HepG2 (cell line): ENCODE data around the gene NOX3. TPM values are rescaled to one million over a fixed set of nuclear protein-coding genes. Genes with fewer than 3 reads are reported as not detected.

Experiments used
- FOXM1 ChIP-seq: sonication (generic); formaldehyde crosslinking; IDR thresholded peaks from 2 replicates; pipeline ENCODE4 v1.5.0; 2020; ENCODE audit warnings: missing genetic modification reagents
- MAX ChIP-seq: IDR thresholded peaks from 2 replicates; pipeline ENCODE4 v1.6.1; 2012; ENCODE audit warnings: inconsistent platforms
- SIN3B ChIP-seq: fragments of 150-350 bp; IDR thresholded peaks from 2 replicates; pipeline ENCODE4 v1.6.1; 2014; ENCODE audit warnings: low read length
- SIX1 ChIP-seq: sonication (generic); formaldehyde crosslinking; IDR thresholded peaks from 2 replicates; pipeline ENCODE4 v1.4.0; 2020; ENCODE audit warnings: missing genetic modification reagents, borderline replicate concordance
- SP2 ChIP-seq: sonication (generic); formaldehyde crosslinking; IDR thresholded peaks from 2 replicates; pipeline ENCODE4 v1.5.1; 2020; ENCODE audit warnings: mild to moderate bottlenecking, missing genetic modification reagents
- XBP1 ChIP-seq: sonication (generic); formaldehyde crosslinking; IDR thresholded peaks from 2 replicates; pipeline ENCODE4 v1.5.0; 2020; ENCODE audit warnings: missing genetic modification reagents
- ZMAT3 ChIP-seq: sonication (generic); formaldehyde crosslinking; conservative IDR thresholded peaks from 2 replicates; pipeline ENCODE4 v1.7.0; 2021; ENCODE audit warnings: missing genetic modification reagents
- ZNF124 ChIP-seq: sonication (generic); formaldehyde crosslinking; IDR thresholded peaks from 2 replicates; pipeline ENCODE4 v1.4.0; 2020; ENCODE audit warnings: missing genetic modification reagents
- ZNF232 ChIP-seq: sonication (generic); formaldehyde crosslinking; IDR thresholded peaks from 2 replicates; pipeline ENCODE4 v1.4.0; 2020; ENCODE audit warnings: missing genetic modification reagents, borderline replicate concordance
- ZNF256 ChIP-seq: sonication (generic); formaldehyde crosslinking; conservative IDR thresholded peaks from 2 replicates; pipeline ENCODE4 v1.4.0; 2020; ENCODE audit warnings: missing genetic modification reagents
- ZNF260 ChIP-seq: sonication (generic); formaldehyde crosslinking; IDR thresholded peaks from 2 replicates; pipeline ENCODE4 v1.4.0; 2020; ENCODE audit warnings: missing genetic modification reagents, low read depth, mild to moderate bottlenecking, borderline replicate concordance
- ZNF432 ChIP-seq: sonication (generic); formaldehyde crosslinking; IDR thresholded peaks from 2 replicates; pipeline ENCODE4 v1.5.0; 2020; ENCODE audit warnings: missing genetic modification reagents, mild to moderate bottlenecking, borderline replicate concordance
- ZNF558 ChIP-seq: sonication (generic); formaldehyde crosslinking; IDR thresholded peaks from 2 replicates; pipeline ENCODE4 v1.9.0; 2022; ENCODE audit warnings: mild to moderate bottlenecking, missing genetic modification reagents, borderline replicate concordance
- polyA plus RNA-seq, 8 experiments: library from polyadenylated mRNA; depleted of rRNA in 3 of 8; stranded (reverse) in 7 of 8; unstranded in 1 of 8; fragments of >200 nt; fragmentation: Illumina TruSeq in 4 of 8; extraction: Trizol in 4 of 8; gene quantifications; 2 replicates each; pipeline versions ENCODE4 v1.2.1 to v1.2.3, GENCODE V29; 2011 to 2016; ENCODE audit warnings: low read depth in 4 of 8, missing spikeins in 1 of 8, mixed read lengths in 1 of 8; ENCODE audit not compliant: insufficient read depth in 1 of 8
- total RNA-seq, 5 experiments: library from RNA; depleted of rRNA; stranded (reverse); fragments of >200 nt; fragmentation: Illumina TruSeq; extraction: Trizol; gene quantifications; 2 replicates each; pipeline ENCODE4 v1.2.3, GENCODE V29; 2016; ENCODE audit warnings: low read depth in 1 of 5
- TF ChIP-seq, protein P1 (sequence below): sonication (generic); formaldehyde crosslinking; IDR thresholded peaks from 2 replicates; pipeline ENCODE4 v1.4.0; 2020; ENCODE audit warnings: missing genetic modification reagents
- TF ChIP-seq, protein P2 (sequence below): sonication (generic); formaldehyde crosslinking; IDR thresholded peaks from 2 replicates; pipeline ENCODE4 v1.5.0; 2020; ENCODE audit warnings: mild to moderate bottlenecking, missing genetic modification reagents
- TF ChIP-seq, protein P3 (sequence below): sonication (generic); formaldehyde crosslinking; IDR thresholded peaks from 2 replicates; pipeline ENCODE4 v1.8.0; 2022; ENCODE audit warnings: mild to moderate bottlenecking, missing genetic modification reagents, moderate library complexity
- TF ChIP-seq, protein P4 (sequence below): sonication (generic); formaldehyde crosslinking; IDR thresholded peaks from 2 replicates; pipeline ENCODE4 v1.4.0; 2020; ENCODE audit warnings: mild to moderate bottlenecking, missing genetic modification reagents

NOX3 gene
- total and polyA plus RNA-seq, 2 of the 13 experiments (the other 11 are each of a cell fraction or from before 2014, with no cell fraction given), result 0.09 to 0.18 TPM

DNA sequence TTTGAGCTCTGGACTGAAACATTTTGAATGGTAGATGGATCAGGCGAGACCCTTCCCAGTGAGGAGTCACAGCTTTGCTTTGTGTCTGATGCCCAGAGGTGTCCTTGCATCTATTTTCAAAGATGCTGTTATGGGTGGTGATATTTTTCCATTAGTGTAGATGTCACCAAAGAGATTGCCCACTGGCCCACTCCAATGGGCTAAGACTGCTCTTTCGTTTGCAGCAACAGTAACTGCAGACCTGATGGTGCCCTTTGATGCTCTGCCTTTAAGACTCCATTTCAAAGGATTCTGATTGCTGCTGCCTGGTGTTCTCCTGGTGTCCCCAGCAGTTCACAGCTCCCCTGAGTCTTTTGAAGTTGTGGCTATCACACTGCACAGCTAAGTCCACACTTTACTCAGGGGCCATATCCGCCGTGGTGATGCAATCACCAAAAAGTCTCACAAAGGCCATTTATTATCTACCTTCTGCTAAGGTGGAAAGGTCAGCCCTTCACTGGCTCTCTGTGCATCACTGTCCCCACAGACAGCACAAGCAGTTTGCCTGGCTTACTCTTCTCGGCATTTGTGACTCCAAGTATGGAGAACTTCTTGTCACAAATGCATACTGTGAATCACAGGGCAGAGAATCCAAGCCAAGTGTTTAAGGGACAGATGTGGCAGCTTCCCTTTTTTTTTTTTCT, 56.4 kb downstream of the NOX3 start (continued):
- TF ChIP-seq, protein P1, sequence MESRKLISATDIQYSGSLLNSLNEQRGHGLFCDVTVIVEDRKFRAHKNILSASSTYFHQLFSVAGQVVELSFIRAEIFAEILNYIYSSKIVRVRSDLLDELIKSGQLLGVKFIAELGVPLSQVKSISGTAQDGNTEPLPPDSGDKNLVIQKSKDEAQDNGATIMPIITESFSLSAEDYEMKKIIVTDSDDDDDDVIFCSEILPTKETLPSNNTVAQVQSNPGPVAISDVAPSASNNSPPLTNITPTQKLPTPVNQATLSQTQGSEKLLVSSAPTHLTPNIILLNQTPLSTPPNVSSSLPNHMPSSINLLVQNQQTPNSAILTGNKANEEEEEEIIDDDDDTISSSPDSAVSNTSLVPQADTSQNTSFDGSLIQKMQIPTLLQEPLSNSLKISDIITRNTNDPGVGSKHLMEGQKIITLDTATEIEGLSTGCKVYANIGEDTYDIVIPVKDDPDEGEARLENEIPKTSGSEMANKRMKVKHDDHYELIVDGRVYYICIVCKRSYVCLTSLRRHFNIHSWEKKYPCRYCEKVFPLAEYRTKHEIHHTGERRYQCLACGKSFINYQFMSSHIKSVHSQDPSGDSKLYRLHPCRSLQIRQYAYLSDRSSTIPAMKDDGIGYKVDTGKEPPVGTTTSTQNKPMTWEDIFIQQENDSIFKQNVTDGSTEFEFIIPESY (CRISPR knock-in tag), result peak; percentile 89
- TF ChIP-seq XBP1 (CRISPR knock-in tag), result peak; percentile 62; the same call in 1 of the 2 replicates
- TF ChIP-seq, protein P2, sequence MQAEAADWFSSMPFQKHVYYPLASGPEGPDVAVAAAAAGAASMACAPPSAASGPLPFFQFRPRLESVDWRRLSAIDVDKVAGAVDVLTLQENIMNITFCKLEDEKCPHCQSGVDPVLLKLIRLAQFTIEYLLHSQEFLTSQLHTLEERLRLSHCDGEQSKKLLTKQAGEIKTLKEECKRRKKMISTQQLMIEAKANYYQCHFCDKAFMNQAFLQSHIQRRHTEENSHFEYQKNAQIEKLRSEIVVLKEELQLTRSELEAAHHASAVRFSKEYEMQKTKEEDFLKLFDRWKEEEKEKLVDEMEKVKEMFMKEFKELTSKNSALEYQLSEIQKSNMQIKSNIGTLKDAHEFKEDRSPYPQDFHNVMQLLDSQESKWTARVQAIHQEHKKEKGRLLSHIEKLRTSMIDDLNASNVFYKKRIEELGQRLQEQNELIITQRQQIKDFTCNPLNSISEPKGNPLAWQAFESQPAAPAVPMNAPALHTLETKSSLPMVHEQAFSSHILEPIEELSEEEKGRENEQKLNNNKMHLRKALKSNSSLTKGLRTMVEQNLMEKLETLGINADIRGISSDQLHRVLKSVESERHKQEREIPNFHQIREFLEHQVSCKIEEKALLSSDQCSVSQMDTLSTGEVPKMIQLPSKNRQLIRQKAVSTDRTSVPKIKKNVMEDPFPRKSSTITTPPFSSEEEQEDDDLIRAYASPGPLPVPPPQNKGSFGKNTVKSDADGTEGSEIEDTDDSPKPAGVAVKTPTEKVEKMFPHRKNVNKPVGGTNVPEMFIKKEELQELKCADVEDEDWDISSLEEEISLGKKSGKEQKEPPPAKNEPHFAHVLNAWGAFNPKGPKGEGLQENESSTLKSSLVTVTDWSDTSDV (CRISPR knock-in tag), result no peak
- TF ChIP-seq FOXM1 (CRISPR knock-in tag), result no peak
- peak; percentile 95 for TF ChIP-seq SIX1 (CRISPR knock-in tag)
- TF ChIP-seq, protein P3, sequence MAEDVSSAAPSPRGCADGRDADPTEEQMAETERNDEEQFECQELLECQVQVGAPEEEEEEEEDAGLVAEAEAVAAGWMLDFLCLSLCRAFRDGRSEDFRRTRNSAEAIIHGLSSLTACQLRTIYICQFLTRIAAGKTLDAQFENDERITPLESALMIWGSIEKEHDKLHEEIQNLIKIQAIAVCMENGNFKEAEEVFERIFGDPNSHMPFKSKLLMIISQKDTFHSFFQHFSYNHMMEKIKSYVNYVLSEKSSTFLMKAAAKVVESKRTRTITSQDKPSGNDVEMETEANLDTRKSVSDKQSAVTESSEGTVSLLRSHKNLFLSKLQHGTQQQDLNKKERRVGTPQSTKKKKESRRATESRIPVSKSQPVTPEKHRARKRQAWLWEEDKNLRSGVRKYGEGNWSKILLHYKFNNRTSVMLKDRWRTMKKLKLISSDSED (CRISPR knock-in tag), result no peak
- TF ChIP-seq MAX, result peak; percentile 78
- TF ChIP-seq, protein P4, sequence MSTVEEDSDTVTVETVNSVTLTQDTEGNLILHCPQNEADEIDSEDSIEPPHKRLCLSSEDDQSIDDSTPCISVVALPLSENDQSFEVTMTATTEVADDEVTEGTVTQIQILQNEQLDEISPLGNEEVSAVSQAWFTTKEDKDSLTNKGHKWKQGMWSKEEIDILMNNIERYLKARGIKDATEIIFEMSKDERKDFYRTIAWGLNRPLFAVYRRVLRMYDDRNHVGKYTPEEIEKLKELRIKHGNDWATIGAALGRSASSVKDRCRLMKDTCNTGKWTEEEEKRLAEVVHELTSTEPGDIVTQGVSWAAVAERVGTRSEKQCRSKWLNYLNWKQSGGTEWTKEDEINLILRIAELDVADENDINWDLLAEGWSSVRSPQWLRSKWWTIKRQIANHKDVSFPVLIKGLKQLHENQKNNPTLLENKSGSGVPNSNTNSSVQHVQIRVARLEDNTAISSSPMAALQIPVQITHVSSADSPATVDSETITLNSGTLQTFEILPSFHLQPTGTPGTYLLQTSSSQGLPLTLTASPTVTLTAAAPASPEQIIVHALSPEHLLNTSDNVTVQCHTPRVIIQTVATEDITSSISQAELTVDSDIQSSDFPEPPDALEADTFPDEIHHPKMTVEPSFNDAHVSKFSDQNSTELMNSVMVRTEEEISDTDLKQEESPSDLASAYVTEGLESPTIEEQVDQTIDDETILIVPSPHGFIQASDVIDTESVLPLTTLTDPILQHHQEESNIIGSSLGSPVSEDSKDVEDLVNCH (CRISPR knock-in tag), result no peak
- TF ChIP-seq ZNF124 (CRISPR knock-in tag), result peak; percentile 99
- no peak for TF ChIP-seq ZNF260 (CRISPR knock-in tag)
- peak; percentile 88 for TF ChIP-seq ZMAT3 (CRISPR knock-in tag)
- peak; percentile 95 for TF ChIP-seq ZNF256 (CRISPR knock-in tag)
- TF ChIP-seq ZNF432 (CRISPR knock-in tag), result no peak
- no peak for TF ChIP-seq ZNF558
- no peak; the same call in 1 of the 2 replicates for TF ChIP-seq SIN3B
- TF ChIP-seq SP2 (CRISPR knock-in tag), result no peak
- TF ChIP-seq ZNF232 (CRISPR knock-in tag), result peak; percentile 99
